K562 (cell line): Measurements from ENCODE around the gene BCAS1. TPM values are rescaled to one million over a fixed set of nuclear protein-coding genes. Genes with fewer than 3 reads are reported as not detected.

ENCODE experiments used
- CEBPG ChIP-seq, 3 experiments: fragments of 200-800 bp in 1 of 3; sonication (Bioruptor generic) in 1 of 3; sonication (generic) in 1 of 3; formaldehyde crosslinking in 1 of 3; IDR thresholded peaks in 2 of 3; conservative IDR thresholded peaks in 1 of 3; 2 replicates each; pipeline versions ENCODE4 v1.6.1 to v1.8.0; 2016 to 2022; ENCODE audit warnings: missing compliant biosample characterization in 2 of 3, missing genetic modification characterization in 2 of 3, mild to moderate bottlenecking in 1 of 3, missing genetic modification reagents in 1 of 3
- CXXC5 ChIP-seq: fragments of 250-450 bp; sonication (Bioruptor Pico); IDR thresholded peaks from 2 replicates; pipeline ENCODE4 v1.8.0; 2022; ENCODE audit warnings: inconsistent platforms, mild to moderate bottlenecking, moderate library complexity
- FOXA1 ChIP-seq: fragments of 450-650 bp; IDR thresholded peaks from 2 replicates; pipeline ENCODE4 v1.6.1; 2016; ENCODE audit warnings: mild to moderate bottlenecking, borderline replicate concordance
- HDAC8 ChIP-seq: fragments of 450-650 bp; IDR thresholded peaks from 2 replicates; pipeline ENCODE4 v1.6.1; 2016; ENCODE audit warnings: mild to moderate bottlenecking, missing genetic modification characterization, moderate library complexity, missing compliant biosample characterization
- PHF21A ChIP-seq: fragments of 450-650 bp; IDR thresholded peaks from 2 replicates; pipeline ENCODE4 v1.6.1; 2017; ENCODE audit warnings: low read depth, borderline replicate concordance
- PURB ChIP-seq: sonication (generic); formaldehyde crosslinking; IDR thresholded peaks from 2 replicates; pipeline ENCODE4 v1.9.0; 2021; ENCODE audit warnings: low read depth, mild to moderate bottlenecking, missing genetic modification reagents
- SMAD4 ChIP-seq: fragments of 250-450 bp; sonication (Bioruptor Pico); conservative IDR thresholded peaks from 2 replicates; pipeline ENCODE4 v1.8.0; 2021; ENCODE audit warnings: inconsistent platforms, mild to moderate bottlenecking, moderate library complexity
- SNAPC5 ChIP-seq: fragments of 250-450 bp; sonication (Bioruptor Pico); IDR thresholded peaks from 2 replicates; pipeline ENCODE4 v1.8.0; 2021; ENCODE audit warnings: moderate library complexity, mild to moderate bottlenecking, inconsistent platforms
- SNRNP70 ChIP-seq: fragments of 200-400 bp; formaldehyde crosslinking; optimal IDR thresholded peaks from 2 replicates; pipeline ENCODE3; 2017; ENCODE audit warnings: low read depth, low read length
- SP2 ChIP-seq: IDR thresholded peaks from 2 replicates; pipeline ENCODE4 v1.6.1; 2011; ENCODE audit warnings: mild to moderate bottlenecking, low read depth, low read length, moderate library complexity; ENCODE audit not compliant: poor library complexity, severe bottlenecking; ENCODE audit errors: extremely low read depth
- TAF15 ChIP-seq: fragments of 200-400 bp; formaldehyde crosslinking; IDR thresholded peaks from 2 replicates; pipeline ENCODE4 v1.6.1; 2017; ENCODE audit warnings: mild to moderate bottlenecking, low read depth, low read length, moderate library complexity
- U2AF1 ChIP-seq: fragments of 200-400 bp; formaldehyde crosslinking; optimal IDR thresholded peaks from 2 replicates; pipeline ENCODE3; 2017; ENCODE audit warnings: mild to moderate bottlenecking, low read depth, low read length, moderate library complexity
- YY1 ChIP-seq, 3 experiments: IDR thresholded peaks; 2 replicates each; pipeline ENCODE4 v1.6.1; 2011; ENCODE audit warnings: low read length in 2 of 3, mild to moderate bottlenecking in 2 of 3, moderate library complexity in 2 of 3, borderline replicate concordance in 1 of 3, control low read depth in 1 of 3, low read depth in 1 of 3; ENCODE audit not compliant: insufficient read depth in 3 of 3, insufficient replicate concordance in 2 of 3, control insufficient read depth in 1 of 3, insufficient read length in 1 of 3; ENCODE audit errors: extremely low read depth in 1 of 3
- ZKSCAN3 ChIP-seq: fragments of 250-450 bp; sonication (Bioruptor Pico); IDR thresholded peaks from 2 replicates; pipeline ENCODE4 v1.4.0; 2020
- ZKSCAN8 ChIP-seq: fragments of 200-800 bp; sonication (Bioruptor generic); IDR thresholded peaks from 2 replicates; pipeline ENCODE4 v1.6.1; 2016; ENCODE audit warnings: missing genetic modification characterization, missing compliant biosample characterization
- ZNF277 ChIP-seq: fragments of 250-450 bp; sonication (Bioruptor Pico); IDR thresholded peaks from 2 replicates; pipeline ENCODE4 v1.8.0; 2022; ENCODE audit warnings: inconsistent platforms, mild to moderate bottlenecking, moderate library complexity, borderline replicate concordance
- ZNF584 ChIP-seq: fragments of 200-800 bp; sonication (Bioruptor generic); IDR thresholded peaks from 2 replicates; pipeline ENCODE4 v1.6.1; 2016; ENCODE audit warnings: low read depth, mild to moderate bottlenecking, missing genetic modification characterization, missing compliant biosample characterization
- ZNF785 ChIP-seq: fragments of 250-450 bp; sonication (Bioruptor Pico); IDR thresholded peaks from 2 replicates; pipeline ENCODE4 v1.4.0; 2020; ENCODE audit warnings: mild to moderate bottlenecking
- polyA plus RNA-seq, 8 experiments: library from polyadenylated mRNA; depleted of rRNA in 4 of 8; stranded (reverse) in 5 of 8; unstranded in 3 of 8; fragments of >200 nt; fragmentation: Nextera tagmentation in 2 of 8; fragmentation: Illumina TruSeq in 1 of 8; extraction: Ambion mirVana in 2 of 8; extraction: Trizol in 1 of 8; gene quantifications; 2 replicates each; pipeline versions ENCODE4 v1.2.1 to v1.2.3, GENCODE V29; 2011 to 2014; ENCODE audit warnings: inconsistent platforms in 1 of 8, missing spikeins in 1 of 8
- total RNA-seq, 7 experiments: library from RNA; depleted of rRNA in 6 of 7; stranded (reverse); fragments of >200 nt in 6 of 7; fragmentation: Illumina TruSeq in 2 of 7; extraction: Trizol in 2 of 7; gene quantifications; 2 replicates each; pipeline versions ENCODE4 v1.2.1 to v1.2.3, GENCODE V29; 2011 to 2021; ENCODE audit warnings: low replicate concordance in 1 of 7
- TF ChIP-seq, protein P1 (sequence below): sonication (generic); formaldehyde crosslinking; IDR thresholded peaks from 2 replicates; pipeline ENCODE4 v1.8.1; 2023; ENCODE audit warnings: mild to moderate bottlenecking, missing genetic modification reagents
- TF ChIP-seq, protein P2 (sequence below): fragments of 250-450 bp; sonication (Bioruptor Pico); IDR thresholded peaks from 2 replicates; pipeline ENCODE4 v1.4.0; 2020; ENCODE audit warnings: mild to moderate bottlenecking

The BCAS1 gene
- total and polyA plus RNA-seq, 9 of the 15 experiments (the other 6 are each of a cell fraction or from before 2014, with no cell fraction given): 0.18 to 2.3 (median 0.93) TPM

DNA sequence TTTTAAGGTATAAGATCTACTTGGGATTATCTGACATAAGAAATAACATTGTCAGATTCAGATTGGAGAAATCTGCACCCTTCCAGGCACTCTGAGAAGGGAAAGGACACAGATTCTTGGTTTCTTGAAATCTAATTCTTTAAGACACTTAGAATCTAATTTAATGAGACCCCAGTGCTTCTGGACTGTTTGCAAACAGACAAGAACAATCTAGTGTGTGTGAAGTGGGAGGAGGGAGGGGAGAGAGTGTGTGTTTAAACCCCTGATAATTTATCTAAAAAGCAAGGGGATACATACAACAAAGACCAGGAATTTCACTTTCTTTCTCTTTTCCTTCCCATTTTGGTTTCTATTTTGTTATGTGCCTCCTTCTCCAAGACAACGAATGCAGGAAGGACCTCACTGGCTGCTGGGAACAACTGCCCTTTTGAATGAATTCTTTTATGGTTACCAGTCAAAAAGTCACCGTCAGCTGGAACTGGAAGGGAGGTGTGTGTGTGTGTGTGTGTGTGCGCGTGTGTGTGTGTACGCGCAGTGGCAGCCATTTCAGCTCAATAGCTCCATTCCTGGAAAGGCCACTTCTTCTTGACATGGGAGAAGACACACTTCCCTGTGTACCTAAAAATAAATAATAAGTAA is 129.4 kb downstream of the BCAS1 start (continued):
- TF ChIP-seq TAF15: no peak
- TF ChIP-seq SMAD4: 0 out of 2 replicates have a peak, but pooled peaks have one; percentile 15
- no peak for TF ChIP-seq ZNF277 (CRISPR knock-in tag)
- no peak for TF ChIP-seq PHF21A
- TF ChIP-seq FOXA1: 0 out of 2 replicates have a peak, but pooled peaks have one; percentile 2
- TF ChIP-seq, protein P1, sequence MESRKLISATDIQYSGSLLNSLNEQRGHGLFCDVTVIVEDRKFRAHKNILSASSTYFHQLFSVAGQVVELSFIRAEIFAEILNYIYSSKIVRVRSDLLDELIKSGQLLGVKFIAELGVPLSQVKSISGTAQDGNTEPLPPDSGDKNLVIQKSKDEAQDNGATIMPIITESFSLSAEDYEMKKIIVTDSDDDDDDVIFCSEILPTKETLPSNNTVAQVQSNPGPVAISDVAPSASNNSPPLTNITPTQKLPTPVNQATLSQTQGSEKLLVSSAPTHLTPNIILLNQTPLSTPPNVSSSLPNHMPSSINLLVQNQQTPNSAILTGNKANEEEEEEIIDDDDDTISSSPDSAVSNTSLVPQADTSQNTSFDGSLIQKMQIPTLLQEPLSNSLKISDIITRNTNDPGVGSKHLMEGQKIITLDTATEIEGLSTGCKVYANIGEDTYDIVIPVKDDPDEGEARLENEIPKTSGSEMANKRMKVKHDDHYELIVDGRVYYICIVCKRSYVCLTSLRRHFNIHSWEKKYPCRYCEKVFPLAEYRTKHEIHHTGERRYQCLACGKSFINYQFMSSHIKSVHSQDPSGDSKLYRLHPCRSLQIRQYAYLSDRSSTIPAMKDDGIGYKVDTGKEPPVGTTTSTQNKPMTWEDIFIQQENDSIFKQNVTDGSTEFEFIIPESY (CRISPR knock-in tag): peak; percentile 58; the same call in 1 of the 2 replicates
- TF ChIP-seq YY1 (IDR thresholded peaks at IDR 0.05; ENCODE audit: borderline replicate concordance in 1 of 3, control insufficient read depth in 1 of 3, extremely low read depth in 1 of 3, insufficient read depth in 3 of 3, insufficient read length in 1 of 3, insufficient replicate concordance in 2 of 3, low read depth in 1 of 3, low read length in 2 of 3): peak; percentile 34 to 90 (median 67)
- TF ChIP-seq HDAC8 (tag): no peak
- no peak for TF ChIP-seq PURB
- peak; percentile 63 for TF ChIP-seq ZNF584
- no peak for TF ChIP-seq ZKSCAN8 (CRISPR knock-in tag)
- no peak for TF ChIP-seq CEBPG (CRISPR knock-in tag; IDR thresholded peaks at IDR 0.05)
- TF ChIP-seq CEBPG (tag; conservative IDR thresholded peaks at IDR 0.05 in 1 of 2, IDR thresholded peaks at IDR 0.05 in 1 of 2): no peak
- no peak for TF ChIP-seq ZNF785 (CRISPR knock-in tag)
- no peak for TF ChIP-seq U2AF1
- no peak for TF ChIP-seq ZKSCAN3 (CRISPR knock-in tag)
- peak; percentile 59 for TF ChIP-seq CXXC5 (CRISPR knock-in tag)
- TF ChIP-seq SNRNP70: no peak
- no peak for TF ChIP-seq SP2
- no peak for TF ChIP-seq SNAPC5 (CRISPR knock-in tag)
- TF ChIP-seq, protein P2, sequence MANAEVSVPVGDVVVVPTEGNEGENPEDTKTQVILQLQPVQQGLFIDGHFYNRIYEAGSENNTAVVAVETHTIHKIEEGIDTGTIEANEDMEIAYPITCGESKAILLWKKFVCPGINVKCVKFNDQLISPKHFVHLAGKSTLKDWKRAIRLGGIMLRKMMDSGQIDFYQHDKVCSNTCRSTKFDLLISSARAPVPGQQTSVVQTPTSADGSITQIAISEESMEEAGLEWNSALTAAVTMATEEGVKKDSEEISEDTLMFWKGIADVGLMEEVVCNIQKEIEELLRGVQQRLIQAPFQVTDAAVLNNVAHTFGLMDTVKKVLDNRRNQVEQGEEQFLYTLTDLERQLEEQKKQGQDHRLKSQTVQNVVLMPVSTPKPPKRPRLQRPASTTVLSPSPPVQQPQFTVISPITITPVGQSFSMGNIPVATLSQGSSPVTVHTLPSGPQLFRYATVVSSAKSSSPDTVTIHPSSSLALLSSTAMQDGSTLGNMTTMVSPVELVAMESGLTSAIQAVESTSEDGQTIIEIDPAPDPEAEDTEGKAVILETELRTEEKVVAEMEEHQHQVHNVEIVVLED (CRISPR knock-in tag): no peak
